Measurements from ENCODE around the gene TSPAN17. TPM values are rescaled to one million over a fixed set of nuclear protein-coding genes. Genes with fewer than 3 reads are reported as not detected.

Gene TSPAN17
- total and polyA plus RNA-seq, 7 donors = 22.5 to 51.9 (median 25.8) TPM

- DNase-seq (no peak), ATAC-seq (no peak)
- Histone ChIP-seq H3K27me3 (ENCODE audit: insufficient read depth in 3 of 3, low read length in 2 of 3) (peaks cover 0 to 49% (median 6%) of the 10 kb centered on the region in 3 donors), H3K4me1 (no peaks in the 10 kb centered on the region), H3K9me3 (no peaks in the 10 kb centered on the region), H3K36me3 (ENCODE audit: insufficient read depth in 1 of 2, low read depth in 1 of 2) (no peaks in the 10 kb centered on the region), H3K27ac (no peak overlapping the region), H3K4me3 (no peak overlapping the region)
- no peak for TF ChIP-seq CTCF (IDR thresholded peaks at IDR 0.05)
- intact Hi-C loops (cut with DNase I) = no loop called here
- 68 to 78% (median 70%) methylated on average over 27 of the region's 27 CpGs for WGBS, 3 donors
Observed at GRCh38 chr5:176702671-176703641, 55.7 kb downstream of the TSPAN17 start.

- no peaks in the 10 kb centered on the region for H3K36me3 ChIP-seq (ENCODE audit: insufficient read depth in 1 of 2, low read depth in 1 of 2)
- no peak for DNase-seq
- H3K27ac ChIP-seq = no peak overlapping the region
- H3K27me3 ChIP-seq (ENCODE audit: insufficient read depth in 3 of 3, low read length in 2 of 3) = peaks cover 0 to 42% (median 6%) of the 10 kb centered on the region in 3 donors
- intact Hi-C loops (cut with DNase I) = no loop called here
- no peak for ATAC-seq
- no peaks in the 10 kb centered on the region for H3K4me1 ChIP-seq
- H3K9me3 ChIP-seq = no peaks in the 10 kb centered on the region
- WGBS, 3 donors = 88 to 90% (median 88%) methylated on average over 12 to 13 of the region's 13 CpGs
- H3K4me3 ChIP-seq = no peak overlapping the region
- no peak for TF ChIP-seq CTCF (IDR thresholded peaks at IDR 0.05)
Observed at GRCh38 chr5:176703857-176704256, 56.6 kb downstream of the TSPAN17 start.

- Histone ChIP-seq H3K36me3 (ENCODE audit: insufficient read depth in 1 of 2, low read depth in 1 of 2) (no peaks in the 10 kb centered on the region), H3K27me3 (ENCODE audit: insufficient read depth in 3 of 3, low read length in 2 of 3) (peaks cover 0 to 37% (median 6%) of the 10 kb centered on the region in 3 donors), H3K4me3 (no peak overlapping the region), H3K9me3 (no peaks in the 10 kb centered on the region), H3K4me1 (no peaks in the 10 kb centered on the region), H3K27ac (no peak overlapping the region)
- WGBS, 3 donors = 88 to 89% (median 89%) methylated on average over 3 of the region's 3 CpGs
- DNase-seq (no peak), ATAC-seq (no peak)
- no peak for TF ChIP-seq CTCF (IDR thresholded peaks at IDR 0.05)
- intact Hi-C loops (cut with DNase I) = no loop called here
Observed at GRCh38 chr5:176704355-176704754, 57.1 kb downstream of the TSPAN17 start.

GRCh38 chr5:176704817-176705216 lies 57.5 kb downstream of the TSPAN17 start:
- H3K4me1 ChIP-seq = no peaks in the 10 kb centered on the region
- DNase-seq = no peak
- no peak for TF ChIP-seq CTCF (IDR thresholded peaks at IDR 0.05)
- H3K27me3 ChIP-seq (ENCODE audit: insufficient read depth in 3 of 3, low read length in 2 of 3) = peaks cover 0 to 36% (median 6%) of the 10 kb centered on the region in 3 donors
- WGBS, 3 donors = 61 to 78% (median 73%) methylated on average over 12 of the region's 12 CpGs
- intact Hi-C loops (cut with DNase I) = no loop called here
- no peak overlapping the region for H3K27ac ChIP-seq
- H3K4me3 ChIP-seq = no peak overlapping the region
- H3K36me3 ChIP-seq (ENCODE audit: insufficient read depth in 1 of 2, low read depth in 1 of 2) = no peaks in the 10 kb centered on the region
- ATAC-seq = no peak
- H3K9me3 ChIP-seq = no peaks in the 10 kb centered on the region

Other genes starting within 250 kb of the TSPAN17 start
- 100 to 1,000 TPM; 162 to 223 (median 217) TPM for gene CLTB, start 230.9 kb upstream of the TSPAN17 start, total RNA-seq
- gene CLTB, start 230.9 kb upstream of the TSPAN17 start, polyA plus RNA-seq = 100 to 1,000 TPM; 246 to 413 (median 340) TPM
- gene FAF2, start 199.1 kb upstream of the TSPAN17 start, total RNA-seq = 10 to 100 TPM; 11.0 to 22.8 (median 14.4) TPM
- gene FAF2, start 199.1 kb upstream of the TSPAN17 start, polyA plus RNA-seq = 10 to 100 TPM in 2 of 3 donors, 1 to 10 TPM in 1; 8.4 to 20.4 (median 14.7) TPM
- gene RNF44, start 110.1 kb upstream of the TSPAN17 start, total RNA-seq = 10 to 100 TPM; 14.2 to 22.4 (median 16.5) TPM
- gene RNF44, start 110.1 kb upstream of the TSPAN17 start, polyA plus RNA-seq = 10 to 100 TPM in 1 of 3 donors, 1 to 10 TPM in 2; 5.6 to 10.1 (median 8.3) TPM
- under 1 TPM in 2 of 4 donors, not detected in 2; 0.13 to 0.30 TPM for gene CDHR2, start 98.1 kb upstream of the TSPAN17 start, total RNA-seq
- gene CDHR2, start 98.1 kb upstream of the TSPAN17 start, polyA plus RNA-seq = under 1 TPM in 2 of 3 donors, not detected in 1; 0.03 to 0.16 TPM
- under 1 TPM; 0.21 to 0.71 (median 0.37) TPM for gene GPRIN1, start 37.3 kb upstream of the TSPAN17 start, total RNA-seq
- gene GPRIN1, start 37.3 kb upstream of the TSPAN17 start, polyA plus RNA-seq = 1 to 10 TPM in 1 of 3 donors, under 1 TPM in 2; 0.18 to 1.2 (median 0.23) TPM
- gene SNCB, start 16.9 kb upstream of the TSPAN17 start, total RNA-seq = 1 to 10 TPM in 1 of 4 donors, under 1 TPM in 3; 0.32 to 1.2 (median 0.78) TPM
- under 1 TPM; 0.34 to 0.42 (median 0.38) TPM for gene SNCB, start 16.9 kb upstream of the TSPAN17 start, polyA plus RNA-seq
- not detected for gene EIF4E1B, start 16.8 kb upstream of the TSPAN17 start, total RNA-seq
- under 1 TPM in 2 of 3 donors, not detected in 1; 0.04 to 0.62 TPM for gene EIF4E1B, start 16.8 kb upstream of the TSPAN17 start, polyA plus RNA-seq
- gene UNC5A, start 163.1 kb downstream of the TSPAN17 start, total RNA-seq = under 1 TPM in 1 of 4 donors, not detected in 3; 0.10 TPM
- gene UNC5A, start 163.1 kb downstream of the TSPAN17 start, polyA plus RNA-seq = under 1 TPM in 2 of 3 donors, not detected in 1; 0.03 to 0.25 TPM

Data from psoas muscle (tissue), 8 donors.